GM23338 (cell line): ENCODE data around the gene DDI2. TPM values are rescaled to one million over a fixed set of nuclear protein-coding genes. Genes with fewer than 3 reads are reported as not detected.

Experiments used
- ATAC-seq: fragments of 200-7000 bp; cut with Tn5 transposase; 3 replicates; pipeline ENCODE4 v1.9.1; 2020
- DNase-seq: peaks from one replicate; pipeline ENCODE4 v3.0.0-alpha.2; 2015; ENCODE audit warnings: low spot score
- H2AFZ ChIP-seq: fragments of 200-600 bp; sonication (generic); 2 replicates; pipeline ENCODE4 v1.8.0; 2016; ENCODE audit warnings: antibody characterized with exemption, mild to moderate bottlenecking, moderate library complexity
- H3F3A ChIP-seq: fragments of 200-600 bp; sonication (generic); replicated peaks from 2 replicates; pipeline ENCODE4 v1.8.0; 2017; ENCODE audit warnings: antibody characterized with exemption, mixed run types, low read depth
- H3K27ac ChIP-seq: fragments of 200-600 bp; sonication (generic); 2 replicates; pipeline ENCODE4 v1.6.1; 2016; ENCODE audit warnings: low read depth
- H3K27me3 ChIP-seq: fragments of 200-600 bp; sonication (generic); 2 replicates; pipeline ENCODE4 v1.8.0; 2016; ENCODE audit warnings: mild to moderate bottlenecking, mixed run types, moderate library complexity; ENCODE audit not compliant: insufficient read depth
- H3K36me3 ChIP-seq: fragments of 200-600 bp; sonication (generic); 2 replicates; pipeline ENCODE4 v1.8.0; 2016; ENCODE audit warnings: mild to moderate bottlenecking; ENCODE audit not compliant: insufficient read depth
- H3K4me1 ChIP-seq: fragments of 200-600 bp; sonication (generic); 2 replicates; pipeline ENCODE4 v1.8.0; 2016; ENCODE audit warnings: mild to moderate bottlenecking, moderate library complexity; ENCODE audit not compliant: insufficient read depth
- H3K4me2 ChIP-seq: fragments of 200-600 bp; sonication (generic); 2 replicates; pipeline ENCODE4 v1.7.1; 2017; ENCODE audit warnings: mixed run types
- H3K4me3 ChIP-seq: fragments of 200-600 bp; sonication (generic); 2 replicates; pipeline ENCODE4 v1.6.1; 2016; ENCODE audit warnings: mixed run types
- H3K79me2 ChIP-seq: fragments of 200-600 bp; sonication (generic); replicated peaks from 2 replicates; pipeline ENCODE4 v1.8.0; 2017; ENCODE audit warnings: mild to moderate bottlenecking; ENCODE audit not compliant: insufficient read depth
- H3K9me2 ChIP-seq: fragments of 200-600 bp; sonication (generic); 2 replicates; pipeline ENCODE4 v1.8.0; 2017; ENCODE audit not compliant: insufficient read depth
- H4K20me1 ChIP-seq: fragments of 200-600 bp; sonication (generic); replicated peaks from 2 replicates; pipeline ENCODE4 v1.8.0; 2017; ENCODE audit warnings: mild to moderate bottlenecking; ENCODE audit not compliant: insufficient read depth
- H3K27ac Mint-ChIP-seq: 2 replicates; pipeline ENCODE4 v1.8.0; 2020; ENCODE audit warnings: inconsistent platforms, mild to moderate bottlenecking, moderate library complexity, mixed read lengths
- H3K27me3 Mint-ChIP-seq: 3 replicates; pipeline ENCODE4 v1.8.0; 2022; ENCODE audit warnings: low read depth, mild to moderate bottlenecking, moderate library complexity, mixed read lengths, inconsistent platforms; ENCODE audit not compliant: insufficient read depth, poor library complexity
- H3K36me3 Mint-ChIP-seq: 3 replicates; pipeline ENCODE4 v1.8.0; 2021; ENCODE audit warnings: low read depth, mild to moderate bottlenecking, inconsistent platforms, moderate library complexity, mixed read lengths
- H3K4me1 Mint-ChIP-seq: 3 replicates; pipeline ENCODE4 v1.8.0; 2020; ENCODE audit warnings: mild to moderate bottlenecking, inconsistent platforms, mixed read lengths
- H3K4me3 Mint-ChIP-seq: 3 replicates; pipeline ENCODE4 v1.8.0; 2021; ENCODE audit warnings: moderate library complexity, mild to moderate bottlenecking, inconsistent platforms, mixed read lengths
- H3K9me3 Mint-ChIP-seq: 3 replicates; pipeline ENCODE4 v1.8.0; 2020; ENCODE audit warnings: moderate library complexity, mild to moderate bottlenecking, inconsistent platforms, mixed read lengths
- CREB1 ChIP-seq: fragments of 250-450 bp; sonication (Bioruptor Pico); IDR thresholded peaks from 2 replicates; pipeline ENCODE4 v1.5.0; 2020; ENCODE audit warnings: low read depth, mild to moderate bottlenecking, moderate library complexity
- EZH2 ChIP-seq: fragments of 200-600 bp; sonication (generic); IDR thresholded peaks from one replicate; pipeline ENCODE4 v1.8.0; 2017; ENCODE audit warnings: antibody characterized with exemption, mild to moderate bottlenecking, low read depth; ENCODE audit not compliant: unreplicated experiment
- EZH2phosphoT487 ChIP-seq: fragments of 200-600 bp; sonication (generic); IDR thresholded peaks from one replicate; pipeline ENCODE4 v1.8.1; 2018; ENCODE audit warnings: antibody characterized with exemption; ENCODE audit not compliant: unreplicated experiment
- JUNB ChIP-seq: IDR thresholded peaks from one replicate; pipeline ENCODE4 v1.6.1; 2016; ENCODE audit warnings: antibody characterized with exemption; ENCODE audit not compliant: unreplicated experiment
- NANOG ChIP-seq: IDR thresholded peaks from 2 replicates; pipeline ENCODE4 v1.6.1; 2016; ENCODE audit warnings: antibody characterized with exemption, borderline replicate concordance
- POLR2AphosphoS5 ChIP-seq: IDR thresholded peaks from 2 replicates; pipeline ENCODE4 v1.6.1; 2016; ENCODE audit warnings: antibody characterized with exemption, low read depth
- REST ChIP-seq: IDR thresholded peaks from one replicate; pipeline ENCODE4 v1.6.1; 2018; ENCODE audit warnings: antibody characterized with exemption; ENCODE audit not compliant: unreplicated experiment
- STAT1 ChIP-seq: IDR thresholded peaks from one replicate; pipeline ENCODE4 v1.6.1; 2016; ENCODE audit warnings: antibody characterized with exemption; ENCODE audit not compliant: unreplicated experiment
- ZNF331 ChIP-seq: fragments of 250-450 bp; sonication (Bioruptor Pico); IDR thresholded peaks from 2 replicates; pipeline ENCODE4 v1.5.0; 2020; ENCODE audit warnings: low read depth, mild to moderate bottlenecking, moderate library complexity
- polyA plus RNA-seq: library from polyadenylated mRNA; unstranded; fragments of >200 nt; fragmentation: Nextera tagmentation; extraction: Ambion mirVana; gene quantifications from 2 replicates; pipeline ENCODE4 v1.2.1, GENCODE V29; 2016
- total RNA-seq: library from RNA; depleted of rRNA; stranded (reverse); fragments of >200 nt; shearing (Covaris generic); gene quantifications from 2 replicates; pipeline ENCODE4 v1.2.3, GENCODE V29; 2014
- TF ChIP-seq, protein P1 (sequence below), 2 experiments: fragments of 200-600 bp in 1 of 2; sonication (generic) in 1 of 2; conservative IDR thresholded peaks; 2 replicates each; pipeline versions ENCODE4 v1.5.1 to v1.6.1; 2016 to 2017; ENCODE audit warnings: antibody characterized with exemption in 2 of 2, low read depth in 2 of 2, mild to moderate bottlenecking in 2 of 2, moderate library complexity in 1 of 2
- TF ChIP-seq, protein P2 (sequence below): IDR thresholded peaks from 2 replicates; pipeline ENCODE4 v1.6.1; 2016; ENCODE audit warnings: antibody characterized with exemption

DDI2 gene
- total and polyA plus RNA-seq, 2 experiments from 2014 or later, result 8.0 to 43.3 TPM

- TF ChIP-seq, protein P1, sequence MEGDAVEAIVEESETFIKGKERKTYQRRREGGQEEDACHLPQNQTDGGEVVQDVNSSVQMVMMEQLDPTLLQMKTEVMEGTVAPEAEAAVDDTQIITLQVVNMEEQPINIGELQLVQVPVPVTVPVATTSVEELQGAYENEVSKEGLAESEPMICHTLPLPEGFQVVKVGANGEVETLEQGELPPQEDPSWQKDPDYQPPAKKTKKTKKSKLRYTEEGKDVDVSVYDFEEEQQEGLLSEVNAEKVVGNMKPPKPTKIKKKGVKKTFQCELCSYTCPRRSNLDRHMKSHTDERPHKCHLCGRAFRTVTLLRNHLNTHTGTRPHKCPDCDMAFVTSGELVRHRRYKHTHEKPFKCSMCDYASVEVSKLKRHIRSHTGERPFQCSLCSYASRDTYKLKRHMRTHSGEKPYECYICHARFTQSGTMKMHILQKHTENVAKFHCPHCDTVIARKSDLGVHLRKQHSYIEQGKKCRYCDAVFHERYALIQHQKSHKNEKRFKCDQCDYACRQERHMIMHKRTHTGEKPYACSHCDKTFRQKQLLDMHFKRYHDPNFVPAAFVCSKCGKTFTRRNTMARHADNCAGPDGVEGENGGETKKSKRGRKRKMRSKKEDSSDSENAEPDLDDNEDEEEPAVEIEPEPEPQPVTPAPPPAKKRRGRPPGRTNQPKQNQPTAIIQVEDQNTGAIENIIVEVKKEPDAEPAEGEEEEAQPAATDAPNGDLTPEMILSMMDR (conservative IDR thresholded peaks at IDR 0.05; ENCODE audit: low read depth in 2 of 2), result no peak
- TF ChIP-seq EZH2phosphoT487 (no peak), JUNB (no peak), STAT1 (no peak), ZNF331 (CRISPR knock-in tag) (no peak), CREB1 (CRISPR knock-in tag) (no peak), REST (no peak)
- TF ChIP-seq, protein P2, sequence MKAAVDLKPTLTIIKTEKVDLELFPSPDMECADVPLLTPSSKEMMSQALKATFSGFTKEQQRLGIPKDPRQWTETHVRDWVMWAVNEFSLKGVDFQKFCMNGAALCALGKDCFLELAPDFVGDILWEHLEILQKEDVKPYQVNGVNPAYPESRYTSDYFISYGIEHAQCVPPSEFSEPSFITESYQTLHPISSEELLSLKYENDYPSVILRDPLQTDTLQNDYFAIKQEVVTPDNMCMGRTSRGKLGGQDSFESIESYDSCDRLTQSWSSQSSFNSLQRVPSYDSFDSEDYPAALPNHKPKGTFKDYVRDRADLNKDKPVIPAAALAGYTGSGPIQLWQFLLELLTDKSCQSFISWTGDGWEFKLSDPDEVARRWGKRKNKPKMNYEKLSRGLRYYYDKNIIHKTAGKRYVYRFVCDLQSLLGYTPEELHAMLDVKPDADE, result no peak
Measured at GRCh38 chr1:15680131-15680530, 62.9 kb downstream of the DDI2 start (continued).

DNA sequence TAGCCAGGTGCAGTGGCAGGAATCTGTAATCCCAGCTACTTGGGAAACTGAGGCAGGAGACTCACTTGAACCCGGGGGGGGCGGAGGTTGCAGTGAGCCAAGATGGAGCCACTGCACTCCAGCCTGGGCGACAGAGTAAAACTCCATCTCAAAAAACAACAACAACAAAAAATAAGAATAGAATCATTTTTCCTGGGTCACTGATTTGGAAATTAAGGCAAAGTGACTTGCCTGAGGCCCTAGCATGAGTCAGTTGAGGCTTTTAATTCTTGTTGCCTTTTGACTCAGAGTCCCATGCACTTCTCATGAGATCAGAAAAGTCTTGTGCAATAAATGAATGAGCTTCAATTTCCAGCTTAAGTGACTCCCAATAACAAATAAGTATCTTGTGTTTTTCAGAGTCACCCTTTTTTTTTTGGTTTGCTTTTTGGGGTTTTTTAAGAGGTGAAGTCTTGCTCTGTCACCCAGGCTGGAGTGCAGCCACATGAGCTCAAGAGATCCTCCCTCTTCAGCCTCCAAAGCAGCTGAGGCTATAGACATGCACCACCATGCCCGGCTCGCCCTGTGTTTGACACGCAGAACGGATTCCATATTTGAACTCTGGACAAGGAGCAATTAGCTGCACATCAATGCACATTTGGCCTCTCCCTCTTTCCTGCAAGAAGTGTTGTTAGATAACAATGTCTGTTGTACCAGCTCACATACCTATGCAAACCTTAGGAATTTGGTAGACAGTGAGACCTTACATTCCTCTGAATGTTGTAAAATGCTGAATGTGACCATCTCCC, 63.5 kb downstream of the DDI2 start:
- Mint-ChIP-seq H3K27me3 (peaks cover 8% of the 10 kb centered on the region), H3K4me1 (peaks cover 18% of the 10 kb centered on the region), H3K36me3 (peaks cover 7% of the 10 kb centered on the region; the same call in 1 of the 3 replicates), H3K9me3 (peaks cover 19% of the 10 kb centered on the region), H3K27ac (no peak overlapping the region), H3K4me3 (no peak overlapping the region)
- Histone ChIP-seq H3K79me2 (peaks cover 10% of the 10 kb centered on the region), H3K36me3 (no peaks in the 10 kb centered on the region), H2AFZ (no peak overlapping the region), H3K4me2 (no peak overlapping the region), H3F3A (0 out of 2 replicates have a peak, but pooled peaks cover 7% of the 10 kb centered on the region), H3K4me3 (no peak overlapping the region), H3K9me2 (no peaks in the 10 kb centered on the region), H3K27me3 (no peaks in the 10 kb centered on the region), H3K4me1 (peaks cover 9% of the 10 kb centered on the region), H4K20me1 (no peaks in the 10 kb centered on the region), H3K27ac (0 out of 2 replicates have a peak overlapping the region, but pooled peaks have one; percentile 39)
- peak; percentile 51 for DNase-seq
- no peak for ATAC-seq
- TF ChIP-seq REST (no peak), STAT1 (no peak), NANOG (no peak), POLR2AphosphoS5 (no peak), JUNB (no peak), EZH2 (no peak), ZNF331 (CRISPR knock-in tag) (no peak)
